ENCODE results near the gene ADSS1.

GRCh38 chr14:104724407-104724980, 465 bp downstream of the ADSS1 start:
- TF ChIP-seq POLR2AphosphoS5 (IDR thresholded peaks at IDR 0.05) (no peak), CTCF (IDR thresholded peaks at IDR 0.05 in 8 of 11, conservative IDR thresholded peaks at IDR 0.05 in 3 of 11) (no peak)
